Smooth muscle cell (in vitro differentiated cells): ENCODE measurements around the gene PTPRG. TPM values are rescaled to one million over a fixed set of nuclear protein-coding genes. Genes with fewer than 3 reads are reported as not detected.

Source experiments
- DNase-seq: peaks from one replicate; lab custom pipeline; 2025; ENCODE audit not compliant: unreplicated experiment; lab: John Stamatoyannopoulos, UW
- H2AFZ ChIP-seq: fragments of 200-600 bp; sonication (generic); 2 replicates; pipeline ENCODE4 v1.6.0; 2016; ENCODE audit warnings: antibody characterized with exemption, low read depth, mild to moderate bottlenecking
- H3F3A ChIP-seq: fragments of 200-600 bp; sonication (generic); 2 replicates; pipeline ENCODE4 v1.6.0; 2017; ENCODE audit warnings: antibody characterized with exemption, low read depth
- H3K27ac ChIP-seq: fragments of 200-600 bp; sonication (generic); 2 replicates; pipeline ENCODE4 v1.5.1; 2016; ENCODE audit warnings: low read depth, mild to moderate bottlenecking
- H3K27me3 ChIP-seq: fragments of 200-600 bp; sonication (generic); 2 replicates; pipeline ENCODE4 v1.6.1; 2016; ENCODE audit warnings: low read depth, mild to moderate bottlenecking
- H3K36me3 ChIP-seq: fragments of 200-600 bp; sonication (generic); 2 replicates; pipeline ENCODE4 v1.5.1; 2016; ENCODE audit warnings: low read depth
- H3K4me1 ChIP-seq: fragments of 200-600 bp; sonication (generic); 2 replicates; pipeline ENCODE4 v1.5.1; 2016; ENCODE audit warnings: low read depth
- H3K4me2 ChIP-seq: fragments of 200-600 bp; sonication (generic); 2 replicates; pipeline ENCODE4 v1.6.0; 2016; ENCODE audit warnings: mild to moderate bottlenecking
- H3K4me3 ChIP-seq: fragments of 200-600 bp; sonication (generic); 2 replicates; pipeline ENCODE4 v1.5.1; 2016; ENCODE audit warnings: mild to moderate bottlenecking
- H3K79me2 ChIP-seq: fragments of 200-600 bp; sonication (generic); 2 replicates; pipeline ENCODE4 v1.6.0; 2016; ENCODE audit warnings: low read depth, mild to moderate bottlenecking
- H3K9ac ChIP-seq: fragments of 200-600 bp; sonication (generic); 2 replicates; pipeline ENCODE4 v1.6.0; 2016; ENCODE audit warnings: low read depth
- H3K9me3 ChIP-seq: fragments of 200-600 bp; sonication (generic); replicated peaks from 2 replicates; pipeline ENCODE4 v1.5.1; 2016; ENCODE audit warnings: low read depth
- H4K20me1 ChIP-seq: fragments of 200-600 bp; sonication (generic); 2 replicates; pipeline ENCODE4 v1.6.0; 2016; ENCODE audit warnings: low read depth
- WGBS: methylation state at CpG from one replicate; pipeline ENCODE4 v1.1.7; 2016; ENCODE audit warnings: low lambda C conversion rate; 5-methylcytosine and 5-hydroxymethylcytosine counted together
- polyA plus RNA-seq: library from polyadenylated mRNA; unstranded; fragments of >200 nt; fragmentation: Nextera tagmentation; extraction: Ambion mirVana; gene quantifications from 2 replicates; pipeline ENCODE4 v1.2.1, GENCODE V29; 2016
- total RNA-seq: library from RNA; depleted of rRNA; stranded (reverse); fragments of >200 nt; gene quantifications from 2 replicates; pipeline ENCODE4 v1.2.3, GENCODE V29; 2014
- TF ChIP-seq, protein P1 (sequence below): fragments of 200-600 bp; sonication (generic); IDR thresholded peaks from 2 replicates; pipeline ENCODE4 v1.5.1; 2017; ENCODE audit warnings: borderline replicate concordance, mild to moderate bottlenecking, antibody characterized with exemption; ENCODE audit not compliant: insufficient read depth, poor library complexity, severe bottlenecking

The PTPRG gene
- total and polyA plus RNA-seq, 2 experiments from 2014 or later: 21.2 to 87.3 TPM

DNA sequence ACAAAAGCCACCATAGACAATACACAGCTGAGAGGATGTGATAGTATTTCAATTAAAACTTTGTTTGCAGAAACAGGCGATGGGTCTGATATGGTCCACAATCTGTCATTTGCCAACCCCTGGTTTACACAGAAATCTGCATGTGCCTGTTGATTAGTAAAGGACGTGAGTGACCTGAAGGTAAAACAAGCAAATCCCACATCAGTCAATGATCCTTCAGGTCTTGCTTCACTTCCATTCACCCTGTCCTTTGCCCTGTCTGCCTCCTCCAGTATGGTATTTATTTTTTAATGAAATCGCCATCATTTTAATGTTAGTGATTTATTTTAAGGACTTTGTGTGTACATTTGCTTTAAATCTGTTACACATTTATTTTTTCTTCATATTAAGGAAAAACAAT, 645.8 kb downstream of the PTPRG start:
- Histone ChIP-seq H3K4me1 (no peaks in the 10 kb centered on the region), H3K36me3 (no peaks in the 10 kb centered on the region), H3F3A (no peaks in the 10 kb centered on the region), H3K9ac (no peak overlapping the region), H3K4me2 (no peak overlapping the region), H3K27ac (no peak overlapping the region), H4K20me1 (peaks cover 10% of the 10 kb centered on the region), H3K79me2 (no peaks in the 10 kb centered on the region), H2AFZ (no peak overlapping the region), H3K27me3 (no peaks in the 10 kb centered on the region), H3K9me3 (no peaks in the 10 kb centered on the region), H3K4me3 (no peak overlapping the region)
- TF ChIP-seq, protein P1, sequence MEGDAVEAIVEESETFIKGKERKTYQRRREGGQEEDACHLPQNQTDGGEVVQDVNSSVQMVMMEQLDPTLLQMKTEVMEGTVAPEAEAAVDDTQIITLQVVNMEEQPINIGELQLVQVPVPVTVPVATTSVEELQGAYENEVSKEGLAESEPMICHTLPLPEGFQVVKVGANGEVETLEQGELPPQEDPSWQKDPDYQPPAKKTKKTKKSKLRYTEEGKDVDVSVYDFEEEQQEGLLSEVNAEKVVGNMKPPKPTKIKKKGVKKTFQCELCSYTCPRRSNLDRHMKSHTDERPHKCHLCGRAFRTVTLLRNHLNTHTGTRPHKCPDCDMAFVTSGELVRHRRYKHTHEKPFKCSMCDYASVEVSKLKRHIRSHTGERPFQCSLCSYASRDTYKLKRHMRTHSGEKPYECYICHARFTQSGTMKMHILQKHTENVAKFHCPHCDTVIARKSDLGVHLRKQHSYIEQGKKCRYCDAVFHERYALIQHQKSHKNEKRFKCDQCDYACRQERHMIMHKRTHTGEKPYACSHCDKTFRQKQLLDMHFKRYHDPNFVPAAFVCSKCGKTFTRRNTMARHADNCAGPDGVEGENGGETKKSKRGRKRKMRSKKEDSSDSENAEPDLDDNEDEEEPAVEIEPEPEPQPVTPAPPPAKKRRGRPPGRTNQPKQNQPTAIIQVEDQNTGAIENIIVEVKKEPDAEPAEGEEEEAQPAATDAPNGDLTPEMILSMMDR: no peak
- no peak for DNase-seq
- 96% methylated on average over 3 of the region's 3 CpGs for WGBS

DNA sequence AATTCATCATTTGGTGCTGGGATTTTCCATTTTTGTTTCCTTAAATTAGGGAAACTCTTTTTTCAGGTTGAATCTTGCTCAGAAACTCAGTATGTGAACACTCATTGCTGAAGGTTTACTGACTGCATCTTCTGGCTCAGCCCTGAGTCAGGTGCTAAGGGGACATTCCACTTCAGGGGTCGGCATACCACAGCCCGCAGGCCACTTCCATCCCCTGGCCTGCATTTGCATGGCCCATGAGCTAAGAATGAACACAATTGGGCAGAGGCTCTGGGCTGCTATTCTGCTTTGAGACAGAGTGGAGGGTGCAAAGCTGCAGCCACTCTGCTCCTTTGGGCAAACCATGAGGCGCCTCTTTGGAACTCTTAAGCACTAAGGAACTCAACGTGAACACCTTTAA, 647.0 kb downstream of the PTPRG start:
- no peak overlapping the region for H3K27ac ChIP-seq
- no peaks in the 10 kb centered on the region for H3K4me1 ChIP-seq
- TF ChIP-seq, protein P1: no peak
- no peak overlapping the region for H3K4me2 ChIP-seq
- no peak overlapping the region for H3K9ac ChIP-seq
- no peaks in the 10 kb centered on the region for H3K79me2 ChIP-seq
- WGBS: 94% methylated on average over 4 of the region's 4 CpGs
- no peaks in the 10 kb centered on the region for H3K27me3 ChIP-seq
- no peak overlapping the region for H3K4me3 ChIP-seq
- peaks cover 10% of the 10 kb centered on the region for H4K20me1 ChIP-seq
- no peak for DNase-seq
- no peaks in the 10 kb centered on the region for H3K36me3 ChIP-seq
- H3F3A ChIP-seq: no peaks in the 10 kb centered on the region
- H3K9me3 ChIP-seq: no peaks in the 10 kb centered on the region
- H2AFZ ChIP-seq: no peak overlapping the region

DNA sequence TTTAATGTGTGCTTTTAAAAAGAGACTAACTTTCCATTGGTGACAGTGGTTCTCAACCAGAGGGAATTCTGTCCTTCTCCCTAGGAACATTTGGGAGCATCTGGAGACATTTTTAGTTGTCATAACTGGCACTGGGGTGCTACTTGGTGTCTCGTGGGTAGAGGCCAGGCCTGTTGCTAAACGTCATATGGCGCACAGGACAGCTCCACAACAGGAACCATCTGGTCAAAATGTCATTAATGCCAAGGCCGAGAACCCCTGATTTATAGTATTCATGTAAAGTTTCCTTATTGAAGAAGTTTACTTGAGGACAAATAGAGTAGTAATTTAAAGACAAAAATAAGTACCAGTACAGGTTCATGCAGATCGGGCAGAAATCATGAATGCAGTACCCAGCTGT, 647.7 kb downstream of the PTPRG start:
- TF ChIP-seq, protein P1: no peak
- Histone ChIP-seq H3K27me3 (no peaks in the 10 kb centered on the region), H3K9ac (no peak overlapping the region), H3K27ac (no peak overlapping the region), H4K20me1 (peaks cover 10% of the 10 kb centered on the region), H3K4me1 (no peaks in the 10 kb centered on the region), H3K4me3 (no peak overlapping the region), H3K4me2 (no peak overlapping the region), H3F3A (no peaks in the 10 kb centered on the region), H2AFZ (no peak overlapping the region), H3K36me3 (no peaks in the 10 kb centered on the region), H3K9me3 (no peaks in the 10 kb centered on the region), H3K79me2 (no peaks in the 10 kb centered on the region)
- WGBS: 96% methylated on average over 5 of the region's 5 CpGs
- no peak for DNase-seq

DNA sequence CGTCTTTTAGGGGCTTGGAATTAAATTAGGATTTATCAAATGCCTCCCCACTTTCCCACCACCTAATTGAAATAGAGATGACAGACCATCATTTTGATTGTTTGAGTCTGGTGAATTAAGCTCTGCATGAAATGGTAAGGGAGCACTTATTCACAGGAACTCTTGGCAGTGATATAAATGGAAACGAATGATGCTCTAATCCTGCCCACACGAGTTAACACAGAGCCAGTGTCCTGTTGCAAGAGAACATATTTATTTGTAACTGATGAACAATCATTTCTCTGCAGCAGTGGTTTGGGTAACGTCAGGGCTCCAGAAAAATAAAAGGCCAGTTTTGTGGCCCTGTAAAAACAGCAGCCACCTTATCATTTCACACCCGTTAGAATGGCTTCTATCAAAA, 648.6 kb downstream of the PTPRG start:
- Histone ChIP-seq H3K4me3 (no peak overlapping the region), H4K20me1 (peaks cover 10% of the 10 kb centered on the region), H3K27me3 (no peaks in the 10 kb centered on the region), H3K79me2 (no peaks in the 10 kb centered on the region), H3K9me3 (no peaks in the 10 kb centered on the region), H3K9ac (no peak overlapping the region), H3K36me3 (no peaks in the 10 kb centered on the region), H3F3A (no peaks in the 10 kb centered on the region), H2AFZ (no peak overlapping the region), H3K27ac (no peak overlapping the region), H3K4me2 (no peak overlapping the region), H3K4me1 (no peaks in the 10 kb centered on the region)
- TF ChIP-seq, protein P1: no peak
- DNase-seq: no peak
- 82% methylated on average over 5 of the region's 5 CpGs for WGBS
